ENCODE data around the gene C1orf21.

GRCh38 chr1:184533049-184533448 is 146.2 kb downstream of the C1orf21 start:
- TF ChIP-seq POLR2AphosphoS5 (IDR thresholded peaks at IDR 0.05; ENCODE audit: low read depth, low read length) (no peak), CTCF (IDR thresholded peaks at IDR 0.05) (no peak), TCF7L2 (IDR thresholded peaks at IDR 0.05; ENCODE audit: low read depth, low read length) (no peak), SIN3A (IDR thresholded peaks at IDR 0.05; ENCODE audit: borderline replicate concordance, insufficient read depth, low read depth, low read length) (no peak)
- TF ChIP-seq, protein P1, sequence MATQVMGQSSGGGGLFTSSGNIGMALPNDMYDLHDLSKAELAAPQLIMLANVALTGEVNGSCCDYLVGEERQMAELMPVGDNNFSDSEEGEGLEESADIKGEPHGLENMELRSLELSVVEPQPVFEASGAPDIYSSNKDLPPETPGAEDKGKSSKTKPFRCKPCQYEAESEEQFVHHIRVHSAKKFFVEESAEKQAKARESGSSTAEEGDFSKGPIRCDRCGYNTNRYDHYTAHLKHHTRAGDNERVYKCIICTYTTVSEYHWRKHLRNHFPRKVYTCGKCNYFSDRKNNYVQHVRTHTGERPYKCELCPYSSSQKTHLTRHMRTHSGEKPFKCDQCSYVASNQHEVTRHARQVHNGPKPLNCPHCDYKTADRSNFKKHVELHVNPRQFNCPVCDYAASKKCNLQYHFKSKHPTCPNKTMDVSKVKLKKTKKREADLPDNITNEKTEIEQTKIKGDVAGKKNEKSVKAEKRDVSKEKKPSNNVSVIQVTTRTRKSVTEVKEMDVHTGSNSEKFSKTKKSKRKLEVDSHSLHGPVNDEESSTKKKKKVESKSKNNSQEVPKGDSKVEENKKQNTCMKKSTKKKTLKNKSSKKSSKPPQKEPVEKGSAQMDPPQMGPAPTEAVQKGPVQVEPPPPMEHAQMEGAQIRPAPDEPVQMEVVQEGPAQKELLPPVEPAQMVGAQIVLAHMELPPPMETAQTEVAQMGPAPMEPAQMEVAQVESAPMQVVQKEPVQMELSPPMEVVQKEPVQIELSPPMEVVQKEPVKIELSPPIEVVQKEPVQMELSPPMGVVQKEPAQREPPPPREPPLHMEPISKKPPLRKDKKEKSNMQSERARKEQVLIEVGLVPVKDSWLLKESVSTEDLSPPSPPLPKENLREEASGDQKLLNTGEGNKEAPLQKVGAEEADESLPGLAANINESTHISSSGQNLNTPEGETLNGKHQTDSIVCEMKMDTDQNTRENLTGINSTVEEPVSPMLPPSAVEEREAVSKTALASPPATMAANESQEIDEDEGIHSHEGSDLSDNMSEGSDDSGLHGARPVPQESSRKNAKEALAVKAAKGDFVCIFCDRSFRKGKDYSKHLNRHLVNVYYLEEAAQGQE (IDR thresholded peaks at IDR 0.05; ENCODE audit: insufficient read depth in 1 of 2, low read depth in 2 of 2, low read length in 1 of 2): no peak

All from Panc1 (cell line).